ENCODE results near the gene HCN2. TPM values are rescaled to one million over a fixed set of nuclear protein-coding genes. Genes with fewer than 3 reads are reported as not detected.

HCN2 gene
- total RNA-seq, 2 donors from 2014 or later, result 0.15 to 0.75 TPM

GRCh38 chr19:567296-567900 is 22.3 kb upstream of the HCN2 start:
- Histone ChIP-seq H3K9ac (ENCODE audit: extremely low read depth, low read length, poor library complexity, severe bottlenecking) (no peak overlapping the region), H3K27ac (ENCODE audit: low read depth, low read length) (no peak overlapping the region), H3K4me3 (ENCODE audit: low read length) (no peak overlapping the region), H3K36me3 (ENCODE audit: control insufficient read depth, insufficient read depth, low read length) (peaks cover 10% of the 10 kb centered on the region), H3K27me3 (ENCODE audit: control insufficient read depth, insufficient read depth, low read length, poor library complexity, severe bottlenecking) (no peaks in the 10 kb centered on the region), H3K4me1 (ENCODE audit: control insufficient read depth, insufficient read depth, low read length) (no peaks in the 10 kb centered on the region), H3K9me3 (ENCODE audit: control insufficient read depth, low read length) (no peaks in the 10 kb centered on the region)
- Mint-ChIP-seq H3K27me3 (ENCODE audit: insufficient read depth) (peaks cover 9% of the 10 kb centered on the region), H3K4me1 (peaks cover 5% of the 10 kb centered on the region), H3K36me3 (ENCODE audit: low read depth) (peaks cover 9% of the 10 kb centered on the region), H3K27ac (no peak overlapping the region), H3K9me3 (peaks cover 9% of the 10 kb centered on the region), H3K4me3 (no peak overlapping the region)
- WGBS, 2 experiments (ENCODE audit: insufficient coverage in 1 of 2, insufficient read length in 1 of 2), result 94 to 96% methylated on average over 18 to 22 of the region's 22 CpGs
- no peak for TF ChIP-seq CTCF (conservative IDR thresholded peaks at IDR 0.05)
- DNase-seq, result no peak

- no peak overlapping the region for H3K27ac Mint-ChIP-seq
- no peak overlapping the region for H3K4me3 Mint-ChIP-seq
These were observed 19.4 kb upstream of the HCN2 start for GRCh38 chr19:570251-570686.

GRCh38 chr19:570937-571565 is 18.6 kb upstream of the HCN2 start:
- Histone ChIP-seq H3K36me3 (ENCODE audit: control insufficient read depth, insufficient read depth, low read length) (peaks cover 14% of the 10 kb centered on the region), H3K9me3 (ENCODE audit: control insufficient read depth, low read length) (no peaks in the 10 kb centered on the region), H3K27ac (ENCODE audit: low read depth, low read length) (peak overlapping the region; percentile 96), H3K4me1 (ENCODE audit: control insufficient read depth, insufficient read depth, low read length) (peaks cover 3% of the 10 kb centered on the region), H3K4me3 (ENCODE audit: low read length) (peak overlapping the region; percentile 91), H3K9ac (ENCODE audit: extremely low read depth, low read length, poor library complexity, severe bottlenecking) (peak overlapping the region; percentile 71), H3K27me3 (ENCODE audit: control insufficient read depth, insufficient read depth, low read length, poor library complexity, severe bottlenecking) (no peaks in the 10 kb centered on the region)
- no peak for TF ChIP-seq CTCF (conservative IDR thresholded peaks at IDR 0.05)
- peaks cover 9% of the 10 kb centered on the region for H3K27me3 Mint-ChIP-seq (ENCODE audit: insufficient read depth)
- H3K36me3 Mint-ChIP-seq (ENCODE audit: low read depth), result peaks cover 11% of the 10 kb centered on the region
- H3K4me1 Mint-ChIP-seq, result peaks cover 18% of the 10 kb centered on the region
- peak overlapping the region; percentile 94 for H3K27ac Mint-ChIP-seq
- WGBS, 2 experiments (ENCODE audit: insufficient coverage in 1 of 2, insufficient read length in 1 of 2), result 11 to 13% methylated on average over 42 to 45 of the region's 45 CpGs
- peaks cover 9% of the 10 kb centered on the region for H3K9me3 Mint-ChIP-seq
- peak; percentile 83 for DNase-seq
- peak overlapping the region; percentile 88 for H3K4me3 Mint-ChIP-seq

More at GRCh38 chr19:570251-570686, 19.4 kb upstream of the HCN2 start:
- H3K27ac ChIP-seq (ENCODE audit: low read depth, low read length), result no peak overlapping the region
- Mint-ChIP-seq H3K27me3 (ENCODE audit: insufficient read depth) (peaks cover 9% of the 10 kb centered on the region), H3K36me3 (ENCODE audit: low read depth) (peaks cover 11% of the 10 kb centered on the region), H3K9me3 (peaks cover 9% of the 10 kb centered on the region), H3K4me1 (peaks cover 18% of the 10 kb centered on the region)
- 97 to 98% methylated on average over 12 to 17 of the region's 25 CpGs for WGBS, 2 experiments (ENCODE audit: insufficient coverage in 1 of 2, insufficient read length in 1 of 2)
- peaks cover 3% of the 10 kb centered on the region for H3K4me1 ChIP-seq (ENCODE audit: control insufficient read depth, insufficient read depth, low read length)
- peaks cover 10% of the 10 kb centered on the region for H3K36me3 ChIP-seq (ENCODE audit: control insufficient read depth, insufficient read depth, low read length)
- no peak overlapping the region for H3K9ac ChIP-seq (ENCODE audit: extremely low read depth, low read length, poor library complexity, severe bottlenecking)
- DNase-seq, result peak; percentile 43
- H3K9me3 ChIP-seq (ENCODE audit: control insufficient read depth, low read length), result no peaks in the 10 kb centered on the region
- TF ChIP-seq CTCF (conservative IDR thresholded peaks at IDR 0.05), result no peak
- no peaks in the 10 kb centered on the region for H3K27me3 ChIP-seq (ENCODE audit: control insufficient read depth, insufficient read depth, low read length, poor library complexity, severe bottlenecking)
- no peak overlapping the region for H3K4me3 ChIP-seq (ENCODE audit: low read length)
